Right lobe of liver (tissue), 6 donors: ENCODE data around the gene RNF25. TPM values are rescaled to one million over a fixed set of nuclear protein-coding genes. Genes with fewer than 3 reads are reported as not detected.
A peak's percentile ranks its signal among the peaks of the same experiment; 100 is the strongest.

Source experiments
- ATAC-seq, 4 donors: fragments of 200-7000 bp; cut with Tn5 transposase; one replicate each; pipeline ENCODE4 v1.9.1; 2020; ENCODE audit warnings: mild to moderate bottlenecking in 4 of 4, moderate library complexity in 4 of 4
- DNase-seq, 3 donors: peaks; one replicate each; pipeline ENCODE4 v3.0.0-alpha.2; 2020
- H3K27ac ChIP-seq, 3 donors: fragments of 200-600 bp; one replicate each; pipeline ENCODE4 v1.8.0; 2022
- H3K27me3 ChIP-seq, 2 donors: fragments of 200-600 bp; one replicate each; pipeline ENCODE4 v1.8.0; 2022
- H3K36me3 ChIP-seq, 4 donors: fragments of 200-600 bp; sonication (generic) in 1 of 4; one replicate each; pipeline versions ENCODE4 v1.5.1 to v1.8.0; 2017 to 2022; ENCODE audit warnings: control low read depth in 1 of 4
- H3K4me1 ChIP-seq, 4 donors: fragments of 200-600 bp; sonication (generic) in 1 of 4; one replicate each; pipeline versions ENCODE4 v1.5.1 to v1.8.0; 2017 to 2022; ENCODE audit warnings: control low read depth in 1 of 4
- H3K4me3 ChIP-seq, 3 donors: fragments of 200-600 bp; one replicate each; pipeline ENCODE4 v1.8.0; 2022
- H3K9me3 ChIP-seq, 4 donors: fragments of 200-600 bp; sonication (generic) in 1 of 4; one replicate each; pipeline versions ENCODE4 v1.5.1 to v1.8.0; 2017 to 2022; ENCODE audit warnings: control low read depth in 1 of 4
- POLR2A ChIP-seq: fragments of 450-650 bp; IDR thresholded peaks from one replicate; pipeline ENCODE4 v1.6.1; 2017; ENCODE audit warnings: antibody characterized with exemption, mild to moderate bottlenecking
- WGBS: methylation state at CpG from one replicate; pipeline ENCODE4 v1.1.6; 2018; ENCODE audit warnings: low coverage, low lambda C conversion rate; ENCODE audit not compliant: insufficient coverage; ENCODE audit errors: missing lambda C conversion rate; 5-methylcytosine and 5-hydroxymethylcytosine counted together
- intact Hi-C, 2 donors: fragments of 100-400 bp; cut with DNase I; formaldehyde crosslinking; loops; one replicate each; pipeline versions ENCODE4 v1.11.2 to v1.14.1; 2022
- total RNA-seq, 6 experiments: library from RNA; depleted of rRNA in 2 of 6; stranded (reverse); fragments of >200 nt in 2 of 6; fragmentation: NEBNext Ultra II Directional in 3 of 6; extraction: Animal tissue kit (Norgen Biotek cat#: 25700) in 3 of 6; gene quantifications; one replicate each; pipeline versions ENCODE4 v1.1.0 to v1.2.4, GENCODE V29; 2016 to 2023
- TF ChIP-seq, protein P1 (sequence below), 4 donors: fragments of 200-600 bp in 3 of 4; fragments of 450-650 bp in 1 of 4; IDR thresholded peaks; one replicate each; pipeline versions ENCODE4 v1.5.1 to v1.8.0; 2016 to 2022; ENCODE audit warnings: antibody characterized with exemption in 4 of 4, mild to moderate bottlenecking in 2 of 4
- donor health status: DM: no; HTN: yes; CAD: no.
- donor health status: DM: no; HTN: no; CAD: no.
- donor health status: DM: no; HTN: no; CAD: no.
- donor health status: DM: no; HTN: yes; CAD: no.
- donor health status: DM: no; HTN: yes; CAD: no.

The RNF25 gene
- total RNA-seq, 6 experiments from 2014 or later = 7.7 to 11.1 (median 9.1) TPM

DNA sequence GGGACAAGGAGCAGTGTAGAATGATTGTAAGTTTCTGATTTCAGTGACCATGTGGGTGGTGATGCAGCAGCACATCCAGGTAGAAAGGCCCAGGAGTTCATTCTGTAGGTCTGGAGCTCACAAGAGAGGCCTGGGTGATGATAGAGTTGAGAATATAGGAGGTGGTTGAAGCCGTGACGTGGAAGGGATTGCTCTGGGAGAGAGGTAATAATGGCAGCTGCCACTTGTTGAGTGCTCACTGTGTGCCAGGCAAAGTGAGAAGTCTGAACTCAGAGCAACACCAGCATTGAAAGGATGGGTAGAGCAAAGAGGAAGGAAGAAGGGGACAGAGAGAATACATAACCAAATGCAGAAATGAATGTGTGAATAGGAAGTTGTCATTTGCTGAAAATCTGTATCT is 42.1 kb upstream of the RNF25 start:
- Histone ChIP-seq H3K36me3 (peaks cover 0 to 6% (median 0%) of the 10 kb centered on the region in 4 donors), H3K27ac (no peak overlapping the region), H3K9me3 (no peaks in the 10 kb centered on the region), H3K27me3 (no peaks in the 10 kb centered on the region), H3K4me1 (peaks cover 0 to 8% (median 0%) of the 10 kb centered on the region in 4 donors), H3K4me3 (no peak overlapping the region)
- TF ChIP-seq, protein P1, sequence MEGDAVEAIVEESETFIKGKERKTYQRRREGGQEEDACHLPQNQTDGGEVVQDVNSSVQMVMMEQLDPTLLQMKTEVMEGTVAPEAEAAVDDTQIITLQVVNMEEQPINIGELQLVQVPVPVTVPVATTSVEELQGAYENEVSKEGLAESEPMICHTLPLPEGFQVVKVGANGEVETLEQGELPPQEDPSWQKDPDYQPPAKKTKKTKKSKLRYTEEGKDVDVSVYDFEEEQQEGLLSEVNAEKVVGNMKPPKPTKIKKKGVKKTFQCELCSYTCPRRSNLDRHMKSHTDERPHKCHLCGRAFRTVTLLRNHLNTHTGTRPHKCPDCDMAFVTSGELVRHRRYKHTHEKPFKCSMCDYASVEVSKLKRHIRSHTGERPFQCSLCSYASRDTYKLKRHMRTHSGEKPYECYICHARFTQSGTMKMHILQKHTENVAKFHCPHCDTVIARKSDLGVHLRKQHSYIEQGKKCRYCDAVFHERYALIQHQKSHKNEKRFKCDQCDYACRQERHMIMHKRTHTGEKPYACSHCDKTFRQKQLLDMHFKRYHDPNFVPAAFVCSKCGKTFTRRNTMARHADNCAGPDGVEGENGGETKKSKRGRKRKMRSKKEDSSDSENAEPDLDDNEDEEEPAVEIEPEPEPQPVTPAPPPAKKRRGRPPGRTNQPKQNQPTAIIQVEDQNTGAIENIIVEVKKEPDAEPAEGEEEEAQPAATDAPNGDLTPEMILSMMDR (IDR thresholded peaks at IDR 0.05) = no peak
- no peak for TF ChIP-seq POLR2A
- no peak for DNase-seq
- intact Hi-C loops = loop anchor here in 1 of 2 donors (10.0 kb wide), 1 partner anchor 121 kb away; the partner anchor contains the start of gene PRKAG3
- no peak for ATAC-seq
- WGBS = 94% methylated on average over 2 of the region's 2 CpGs

- H3K27ac ChIP-seq = peak overlapping the region; percentile 73 to 92 (median 86)
- DNase-seq = no peak
- H3K4me1 ChIP-seq = peaks cover 0 to 8% (median 0%) of the 10 kb centered on the region in 4 donors
- H3K36me3 ChIP-seq = peaks cover 0 to 6% (median 0%) of the 10 kb centered on the region in 4 donors
- no peak for TF ChIP-seq POLR2A
- TF ChIP-seq, protein P1 (IDR thresholded peaks at IDR 0.05) = no peak
- H3K27me3 ChIP-seq = no peaks in the 10 kb centered on the region
- WGBS = 5% methylated on average over 5 of the region's 5 CpGs
- intact Hi-C loops = loop anchor here in 1 of 2 donors (10.0 kb wide), 1 partner anchor 123 kb away; the partner anchor contains the start of gene PRKAG3
- peak in 1 of 4 donors; percentile 45 for ATAC-seq
- H3K9me3 ChIP-seq = no peaks in the 10 kb centered on the region
- H3K4me3 ChIP-seq = peak overlapping the region; percentile 82 to 91 (median 89)
Measured at GRCh38 chr2:218711550-218711929, 39.7 kb upstream of the RNF25 start.

GRCh38 chr2:218710687-218711549 is 39.1 kb upstream of the RNF25 start, which contains the start of gene TTLL4:
Gene TTLL4, plus strand, starts transcription at chr2:218710835. Its CDS starts 26,842 bp downstream, at chr2:218737677.
- H3K4me1 ChIP-seq = peaks cover 0 to 8% (median 0%) of the 10 kb centered on the region in 4 donors
- intact Hi-C loops = loop anchor here in 1 of 2 donors (10.0 kb wide), 1 partner anchor 124 kb away; the partner anchor contains the start of gene PRKAG3
- H3K9me3 ChIP-seq = no peaks in the 10 kb centered on the region
- peaks cover 0 to 2% (median 0%) of the 10 kb centered on the region in 4 donors for H3K36me3 ChIP-seq
- H3K27ac ChIP-seq = peak within 1 kb of the TSS; percentile 73 to 92 (median 86)
- WGBS = 0% methylated on average over 27 of the region's 74 CpGs
- TF ChIP-seq, protein P1 (IDR thresholded peaks at IDR 0.05) = peak; percentile 89 to 94 (median 90)
- TF ChIP-seq POLR2A = peak; percentile 70
- peak; percentile 98 to 99 (median 99) for ATAC-seq
- H3K4me3 ChIP-seq = peak within 1 kb of the TSS; percentile 82 to 91 (median 89)
- no peaks in the 10 kb centered on the region for H3K27me3 ChIP-seq
- DNase-seq = peak; percentile 99

DNA sequence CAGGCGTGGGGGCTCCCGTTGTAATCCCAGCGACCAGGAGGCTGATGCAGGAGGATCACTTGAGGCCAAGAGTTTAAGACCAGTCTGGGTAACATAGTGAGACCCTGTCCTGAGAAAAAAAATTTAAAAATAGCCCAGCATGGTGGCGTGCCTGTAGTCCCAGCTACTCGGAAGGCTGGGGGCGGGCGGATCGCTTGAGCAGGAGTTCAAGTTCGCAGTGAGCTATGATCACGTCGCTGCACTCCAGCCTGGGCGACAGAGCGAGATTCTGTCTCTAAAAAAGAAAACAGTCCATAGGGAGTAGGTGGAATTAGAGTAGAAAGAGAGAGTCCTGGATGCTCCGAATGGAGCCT is 38.5 kb upstream of the RNF25 start:
- peaks cover 0 to 8% (median 0%) of the 10 kb centered on the region in 4 donors for H3K4me1 ChIP-seq
- no peaks in the 10 kb centered on the region for H3K27me3 ChIP-seq
- 53% methylated on average over 14 of the region's 14 CpGs for WGBS
- intact Hi-C loops = loop anchor here in 1 of 2 donors (10.0 kb wide), 1 partner anchor 124 kb away; the partner anchor contains the start of gene PRKAG3
- no peak overlapping the region for H3K27ac ChIP-seq
- H3K4me3 ChIP-seq = peak overlapping the region; percentile 82 to 91 (median 89)
- no peaks in the 10 kb centered on the region for H3K9me3 ChIP-seq
- TF ChIP-seq, protein P1 (IDR thresholded peaks at IDR 0.05) = no peak
- no peak for TF ChIP-seq POLR2A
- ATAC-seq (no peak), DNase-seq (no peak)
- no peaks in the 10 kb centered on the region for H3K36me3 ChIP-seq
